Hepatocyte (in vitro differentiated cells): ENCODE data around the gene MLLT6. TPM values are rescaled to one million over a fixed set of nuclear protein-coding genes. Genes with fewer than 3 reads are reported as not detected.
A peak's percentile ranks its signal among the peaks of the same experiment; 100 is the strongest.

Experiments used
- DNase-seq: peaks from one replicate; pipeline ENCODE4 v3.0.0-alpha.2; 2016; ENCODE audit warnings: low spot score
- H2AFZ ChIP-seq: fragments of 200-600 bp; sonication (generic); 2 replicates; pipeline ENCODE4 v1.6.0; 2016; ENCODE audit warnings: antibody characterized with exemption, mild to moderate bottlenecking
- H3K27ac ChIP-seq: fragments of 200-600 bp; sonication (generic); 2 replicates; pipeline ENCODE4 v1.5.1; 2016; ENCODE audit warnings: mild to moderate bottlenecking
- H3K27me3 ChIP-seq: fragments of 200-600 bp; sonication (generic); 2 replicates; pipeline ENCODE4 v1.6.1; 2016
- H3K36me3 ChIP-seq: fragments of 200-600 bp; sonication (generic); replicated peaks from 2 replicates; pipeline ENCODE4 v1.5.1; 2016; ENCODE audit warnings: low read depth; ENCODE audit not compliant: insufficient read depth
- H3K4me1 ChIP-seq: fragments of 200-600 bp; sonication (generic); 2 replicates; pipeline ENCODE4 v1.5.1; 2016; ENCODE audit warnings: mild to moderate bottlenecking, moderate library complexity; ENCODE audit not compliant: insufficient read depth
- H3K4me2 ChIP-seq: fragments of 200-600 bp; sonication (generic); 2 replicates; pipeline ENCODE4 v1.6.0; 2016
- H3K4me3 ChIP-seq: fragments of 200-600 bp; sonication (generic); 2 replicates; pipeline ENCODE4 v1.5.1; 2016; ENCODE audit warnings: mild to moderate bottlenecking
- H3K79me2 ChIP-seq: fragments of 200-600 bp; sonication (generic); 2 replicates; pipeline ENCODE4 v1.6.0; 2017; ENCODE audit warnings: mild to moderate bottlenecking
- H3K9me2 ChIP-seq: fragments of 200-600 bp; sonication (generic); replicated peaks from 2 replicates; pipeline ENCODE4 v1.6.0; 2017; ENCODE audit warnings: mild to moderate bottlenecking; ENCODE audit not compliant: insufficient read depth
- H3K9me3 ChIP-seq: fragments of 200-600 bp; sonication (generic); 2 replicates; pipeline ENCODE4 v1.5.1; 2016; ENCODE audit warnings: low read depth, mild to moderate bottlenecking
- H4K20me1 ChIP-seq: fragments of 200-600 bp; sonication (generic); 2 replicates; pipeline ENCODE4 v1.6.0; 2016; ENCODE audit warnings: mild to moderate bottlenecking; ENCODE audit not compliant: insufficient read depth, poor library complexity, severe bottlenecking
- EZH2 ChIP-seq: fragments of 200-600 bp; sonication (generic); IDR thresholded peaks from 2 replicates; pipeline ENCODE4 v1.6.1; 2016; ENCODE audit warnings: antibody characterized with exemption, mild to moderate bottlenecking, borderline replicate concordance
- EZH2phosphoT487 ChIP-seq: fragments of 200-600 bp; sonication (generic); IDR thresholded peaks from one replicate; pipeline ENCODE4 v1.6.1; 2018; ENCODE audit warnings: antibody characterized with exemption, mild to moderate bottlenecking, low read depth, moderate library complexity; ENCODE audit not compliant: unreplicated experiment, severe bottlenecking
- WGBS: methylation state at CpG from one replicate; pipeline ENCODE4 v1.1.6; 2016; ENCODE audit warnings: low lambda C conversion rate; ENCODE audit errors: missing lambda C conversion rate; 5-methylcytosine and 5-hydroxymethylcytosine counted together
- polyA plus RNA-seq: library from polyadenylated mRNA; unstranded; fragments of >200 nt; fragmentation: Nextera tagmentation; extraction: Ambion mirVana; gene quantifications from 2 replicates; pipeline ENCODE4 v1.2.1, GENCODE V29; 2016
- total RNA-seq: library from RNA; depleted of rRNA; stranded (reverse); fragments of >200 nt; gene quantifications from 2 replicates; pipeline ENCODE4 v1.2.3, GENCODE V29; 2014
- TF ChIP-seq, protein P1 (sequence below): fragments of 200-600 bp; sonication (generic); IDR thresholded peaks from 2 replicates; pipeline ENCODE4 v1.5.1; 2016; ENCODE audit warnings: antibody characterized with exemption, mild to moderate bottlenecking; ENCODE audit not compliant: poor library complexity

The MLLT6 gene
- total and polyA plus RNA-seq, 2 experiments from 2014 or later, result 10.6 to 27.5 TPM

DNA sequence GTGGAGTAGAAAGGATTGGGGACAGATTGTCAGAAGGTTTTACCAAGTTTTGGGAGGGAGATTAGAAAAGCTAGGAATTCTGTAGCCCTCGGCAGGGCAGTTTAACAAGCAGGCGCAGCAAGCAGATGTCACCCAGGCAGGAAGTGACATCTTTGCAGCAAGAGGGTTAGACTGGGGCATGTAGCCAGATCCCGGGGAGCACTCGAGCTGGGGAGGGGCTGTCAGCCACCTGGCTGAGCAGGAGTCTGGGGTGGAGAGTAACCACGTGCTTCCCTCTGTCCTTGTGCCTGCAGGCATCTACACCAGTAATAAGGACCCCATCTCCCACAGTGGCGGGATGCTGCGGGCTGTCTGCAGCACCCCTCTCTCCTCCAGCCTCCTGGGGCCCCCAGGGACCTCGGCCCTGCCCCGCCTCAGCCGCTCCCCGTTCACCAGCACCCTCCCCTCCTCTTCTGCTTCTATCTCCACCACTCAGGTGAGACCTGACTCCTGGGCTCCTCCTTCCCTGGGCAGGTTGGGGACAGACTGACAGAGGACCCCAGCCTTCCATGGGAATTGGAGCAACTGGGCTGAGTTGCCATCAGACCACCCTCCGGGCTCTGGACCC lies 12.2 kb downstream of the MLLT6 start:
- Histone ChIP-seq H4K20me1 (no peaks in the 10 kb centered on the region), H2AFZ (no peak overlapping the region), H3K27ac (no peak overlapping the region), H3K9me3 (no peaks in the 10 kb centered on the region), H3K9me2 (no peaks in the 10 kb centered on the region), H3K4me1 (peaks cover 10% of the 10 kb centered on the region), H3K36me3 (no peaks in the 10 kb centered on the region), H3K4me3 (no peak overlapping the region), H3K4me2 (no peak overlapping the region), H3K27me3 (no peaks in the 10 kb centered on the region), H3K79me2 (no peaks in the 10 kb centered on the region)
- DNase-seq, result no peak
- WGBS, result 93% methylated on average over 12 of the region's 12 CpGs
- no peak for TF ChIP-seq EZH2
- TF ChIP-seq EZH2phosphoT487, result no peak
- TF ChIP-seq, protein P1, sequence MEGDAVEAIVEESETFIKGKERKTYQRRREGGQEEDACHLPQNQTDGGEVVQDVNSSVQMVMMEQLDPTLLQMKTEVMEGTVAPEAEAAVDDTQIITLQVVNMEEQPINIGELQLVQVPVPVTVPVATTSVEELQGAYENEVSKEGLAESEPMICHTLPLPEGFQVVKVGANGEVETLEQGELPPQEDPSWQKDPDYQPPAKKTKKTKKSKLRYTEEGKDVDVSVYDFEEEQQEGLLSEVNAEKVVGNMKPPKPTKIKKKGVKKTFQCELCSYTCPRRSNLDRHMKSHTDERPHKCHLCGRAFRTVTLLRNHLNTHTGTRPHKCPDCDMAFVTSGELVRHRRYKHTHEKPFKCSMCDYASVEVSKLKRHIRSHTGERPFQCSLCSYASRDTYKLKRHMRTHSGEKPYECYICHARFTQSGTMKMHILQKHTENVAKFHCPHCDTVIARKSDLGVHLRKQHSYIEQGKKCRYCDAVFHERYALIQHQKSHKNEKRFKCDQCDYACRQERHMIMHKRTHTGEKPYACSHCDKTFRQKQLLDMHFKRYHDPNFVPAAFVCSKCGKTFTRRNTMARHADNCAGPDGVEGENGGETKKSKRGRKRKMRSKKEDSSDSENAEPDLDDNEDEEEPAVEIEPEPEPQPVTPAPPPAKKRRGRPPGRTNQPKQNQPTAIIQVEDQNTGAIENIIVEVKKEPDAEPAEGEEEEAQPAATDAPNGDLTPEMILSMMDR, result no peak

DNA sequence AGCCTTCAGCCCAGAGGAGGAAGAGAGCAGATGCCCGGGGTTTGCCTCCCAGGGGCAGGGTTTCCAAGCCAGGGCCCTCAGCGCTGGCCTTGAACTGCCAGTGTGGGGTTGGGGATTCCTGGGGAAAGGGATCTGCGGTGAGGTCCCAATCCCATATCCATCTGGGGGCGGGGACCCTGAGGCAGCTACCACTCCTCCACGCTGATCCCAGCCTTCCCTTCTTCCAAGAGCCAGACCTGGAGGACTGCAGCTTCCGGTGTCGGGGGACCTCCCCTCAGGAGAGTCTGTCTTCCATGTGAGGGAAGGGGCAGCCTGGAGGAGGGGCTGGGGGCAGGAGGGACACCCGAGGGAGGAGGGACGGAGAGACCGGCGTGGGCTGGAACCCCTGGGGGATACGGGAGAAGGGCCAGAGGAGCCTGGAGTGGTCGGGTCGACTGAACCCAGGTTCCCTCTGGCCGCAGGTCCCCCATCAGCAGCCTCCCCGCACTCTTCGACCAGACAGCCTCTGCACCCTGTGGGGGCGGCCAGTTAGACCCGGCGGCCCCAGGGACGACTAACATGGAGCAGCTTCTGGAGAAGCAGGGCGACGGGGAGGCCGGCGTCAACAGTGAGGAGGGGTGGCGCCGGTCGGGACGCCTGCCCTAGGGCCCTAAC lies 14.3 kb downstream of the MLLT6 start:
- Histone ChIP-seq H3K79me2 (no peaks in the 10 kb centered on the region), H3K4me3 (no peak overlapping the region), H4K20me1 (no peaks in the 10 kb centered on the region), H3K27me3 (no peaks in the 10 kb centered on the region), H3K4me2 (peak overlapping the region; percentile 49), H3K36me3 (no peaks in the 10 kb centered on the region), H3K9me2 (no peaks in the 10 kb centered on the region), H3K9me3 (no peaks in the 10 kb centered on the region), H3K27ac (no peak overlapping the region), H3K4me1 (peaks cover 10% of the 10 kb centered on the region), H2AFZ (no peak overlapping the region)
- 51% methylated on average over 22 of the region's 29 CpGs for WGBS
- DNase-seq, result no peak
- TF ChIP-seq EZH2, result no peak
- TF ChIP-seq, protein P1, result no peak
- no peak for TF ChIP-seq EZH2phosphoT487

DNA sequence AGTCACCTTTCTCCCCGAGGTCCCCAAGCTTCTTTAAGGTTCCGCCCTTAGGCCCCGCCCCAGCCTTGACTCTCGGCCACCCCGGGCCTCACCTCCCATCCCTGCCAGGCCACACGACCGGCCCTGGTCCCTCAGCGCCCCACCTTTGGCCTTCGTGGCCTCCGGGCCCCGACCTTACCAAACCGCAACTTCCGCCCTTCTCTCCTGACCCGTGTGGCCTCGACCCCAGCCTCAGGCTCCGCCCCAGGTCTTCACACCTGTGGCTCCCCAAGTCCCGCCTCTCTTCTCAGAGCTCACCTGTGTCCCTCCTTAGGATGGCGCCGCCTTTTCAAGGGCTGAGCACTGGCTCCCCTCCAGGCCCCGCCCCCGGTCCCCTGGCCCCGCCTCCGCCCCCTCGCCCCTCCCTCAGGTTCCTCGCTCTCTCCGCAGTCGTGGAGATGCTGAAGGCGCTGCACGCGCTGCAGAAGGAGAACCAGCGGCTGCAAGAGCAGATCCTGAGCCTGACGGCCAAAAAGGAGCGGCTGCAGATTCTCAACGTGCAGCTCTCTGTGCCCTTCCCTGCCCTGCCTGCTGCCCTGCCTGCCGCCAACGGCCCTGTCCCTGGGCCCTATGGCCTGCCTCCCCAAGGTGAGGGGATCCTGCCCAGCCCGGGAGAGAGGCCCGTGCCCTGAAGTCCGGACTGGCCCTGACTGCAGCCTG lies 15.0 kb downstream of the MLLT6 start:
- no peaks in the 10 kb centered on the region for H3K79me2 ChIP-seq
- H3K4me3 ChIP-seq, result no peak overlapping the region
- H3K27ac ChIP-seq, result no peak overlapping the region
- H3K36me3 ChIP-seq, result no peaks in the 10 kb centered on the region
- no peaks in the 10 kb centered on the region for H3K27me3 ChIP-seq
- H3K4me2 ChIP-seq, result no peak overlapping the region
- WGBS, result 64% methylated on average over 21 of the region's 39 CpGs
- H4K20me1 ChIP-seq, result no peaks in the 10 kb centered on the region
- no peak for DNase-seq
- TF ChIP-seq EZH2 (no peak), EZH2phosphoT487 (no peak)
- TF ChIP-seq, protein P1, result no peak
- no peaks in the 10 kb centered on the region for H3K9me2 ChIP-seq
- peaks cover 10% of the 10 kb centered on the region for H3K4me1 ChIP-seq
- H3K9me3 ChIP-seq, result no peaks in the 10 kb centered on the region
- no peak overlapping the region for H2AFZ ChIP-seq
